ENCODE measurements around the gene GIGYF2.
"Not testable (repeated sequence)": the region's sequence is repeated elsewhere in the genome, so short reads cannot be mapped to it uniquely, and the experiment has no call there.

Gene GIGYF2

DNA sequence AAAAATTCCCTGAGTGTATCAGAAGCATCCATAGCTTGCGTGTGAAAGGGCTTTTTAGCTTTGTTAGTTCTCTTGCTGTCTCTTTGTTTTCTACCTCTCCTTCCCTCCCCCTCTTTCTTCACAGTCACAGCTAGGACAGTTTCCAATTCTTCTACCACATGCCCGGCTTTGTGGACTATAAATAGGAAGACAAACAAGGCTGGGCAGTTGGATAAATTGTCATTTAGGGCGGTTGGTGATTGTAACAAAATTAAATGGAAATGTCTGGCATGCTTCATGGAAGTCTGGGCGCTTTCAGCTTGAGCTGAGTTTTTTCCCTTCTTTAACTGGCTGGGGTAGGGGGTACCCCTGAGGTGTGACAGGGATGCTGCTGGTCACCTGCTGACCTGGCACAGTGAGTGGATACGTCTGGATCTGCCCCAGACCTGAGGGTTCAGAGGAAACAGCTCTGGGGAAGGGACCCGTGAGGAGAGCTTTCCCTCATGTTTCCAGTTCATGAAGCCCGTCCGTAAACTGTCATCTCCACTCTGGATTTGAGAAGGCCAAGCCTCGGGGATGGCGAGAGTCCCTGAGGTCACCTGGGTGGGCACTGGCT is 29.0 kb upstream of the GIGYF2 start:
- no peak overlapping the region for H3K27ac ChIP-seq (ENCODE audit: low read length)
- H3K4me3 ChIP-seq (ENCODE audit: low read depth in 1 of 2, low read length in 2 of 2), result no peak overlapping the region
- no peaks in the 10 kb centered on the region for H3K9me3 ChIP-seq (ENCODE audit: control insufficient read depth in 1 of 2, low read length in 2 of 2)
- no peaks in the 10 kb centered on the region for H3K36me3 ChIP-seq (ENCODE audit: control insufficient read depth in 1 of 2, insufficient read depth in 2 of 2, low read length in 2 of 2)
- H3K4me1 ChIP-seq (ENCODE audit: control insufficient read depth in 1 of 2, insufficient read depth in 2 of 2, low read length in 2 of 2), result peaks cover 0 to 5% of the 10 kb centered on the region in 2 donors
- no peaks in the 10 kb centered on the region for H3K27me3 ChIP-seq (ENCODE audit: low read depth, low read length)

DNA sequence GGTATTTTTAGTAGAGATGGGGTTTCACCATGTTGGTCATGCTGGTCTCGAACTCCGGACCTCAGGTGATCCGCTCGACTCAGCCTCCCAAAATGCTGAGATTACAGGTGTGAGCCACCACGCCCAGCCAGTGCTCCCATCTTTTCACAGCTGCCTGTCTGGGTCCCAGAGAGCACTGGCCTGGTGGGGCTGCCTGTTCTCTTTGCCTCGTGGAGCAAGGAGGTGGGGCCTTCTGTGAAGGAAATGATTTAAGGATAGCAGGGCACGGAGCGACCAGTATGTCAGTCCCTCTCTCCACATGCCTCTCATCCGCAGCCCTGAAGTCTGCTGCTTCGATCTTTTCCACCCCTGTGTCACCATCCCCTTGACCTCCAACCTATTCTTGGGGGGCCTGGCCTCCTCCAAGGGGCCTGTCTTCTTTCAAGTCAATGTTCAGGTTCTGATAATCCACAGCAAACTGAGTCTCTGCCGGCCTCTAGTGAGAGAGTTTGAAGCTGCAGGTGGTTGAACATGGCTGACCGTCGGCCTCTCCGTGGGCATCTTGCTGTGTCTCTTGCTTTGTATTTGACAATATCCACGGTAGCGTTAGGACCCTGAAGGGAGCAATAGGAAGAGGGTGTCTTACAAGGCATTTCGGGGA is 28.2 kb upstream of the GIGYF2 start:
- Histone ChIP-seq H3K4me3 (ENCODE audit: low read depth in 1 of 2, low read length in 2 of 2) (no peak overlapping the region), H3K4me1 (ENCODE audit: control insufficient read depth in 1 of 2, insufficient read depth in 2 of 2, low read length in 2 of 2) (peaks cover 0 to 5% of the 10 kb centered on the region in 2 donors), H3K36me3 (ENCODE audit: control insufficient read depth in 1 of 2, insufficient read depth in 2 of 2, low read length in 2 of 2) (no peaks in the 10 kb centered on the region), H3K27ac (ENCODE audit: low read length) (no peak overlapping the region), H3K9me3 (ENCODE audit: control insufficient read depth in 1 of 2, low read length in 2 of 2) (no peaks in the 10 kb centered on the region), H3K27me3 (ENCODE audit: low read depth, low read length) (no peaks in the 10 kb centered on the region)

DNA sequence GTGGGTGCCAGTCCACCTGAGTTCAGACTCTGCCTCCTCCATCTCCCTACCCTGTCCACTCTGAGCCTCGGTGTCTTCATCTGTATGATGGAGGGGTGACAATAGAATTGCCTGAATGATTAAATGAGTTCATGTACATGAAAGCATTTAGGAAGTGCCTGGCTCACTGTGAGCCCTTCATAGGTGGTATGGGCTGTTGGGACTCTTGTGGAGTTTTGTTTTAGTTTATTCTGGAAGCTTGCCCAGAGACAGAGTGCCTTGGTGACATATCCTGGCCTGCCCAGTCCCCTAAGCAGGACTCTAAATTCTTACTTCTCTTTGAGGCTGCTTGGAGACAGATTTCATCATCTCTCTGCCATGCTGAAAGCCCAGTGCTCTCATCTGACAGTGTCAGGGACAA is 24.5 kb upstream of the GIGYF2 start:
- Histone ChIP-seq H3K27me3 (ENCODE audit: low read depth, low read length) (no peaks in the 10 kb centered on the region), H3K4me1 (ENCODE audit: control insufficient read depth in 1 of 2, insufficient read depth in 2 of 2, low read length in 2 of 2) (peaks cover 0 to 5% of the 10 kb centered on the region in 2 donors), H3K27ac (ENCODE audit: low read length) (no peak overlapping the region), H3K4me3 (ENCODE audit: low read depth in 1 of 2, low read length in 2 of 2) (no peak overlapping the region), H3K9me3 (ENCODE audit: control insufficient read depth in 1 of 2, low read length in 2 of 2) (no peaks in the 10 kb centered on the region), H3K36me3 (ENCODE audit: control insufficient read depth in 1 of 2, insufficient read depth in 2 of 2, low read length in 2 of 2) (no peaks in the 10 kb centered on the region)

DNA sequence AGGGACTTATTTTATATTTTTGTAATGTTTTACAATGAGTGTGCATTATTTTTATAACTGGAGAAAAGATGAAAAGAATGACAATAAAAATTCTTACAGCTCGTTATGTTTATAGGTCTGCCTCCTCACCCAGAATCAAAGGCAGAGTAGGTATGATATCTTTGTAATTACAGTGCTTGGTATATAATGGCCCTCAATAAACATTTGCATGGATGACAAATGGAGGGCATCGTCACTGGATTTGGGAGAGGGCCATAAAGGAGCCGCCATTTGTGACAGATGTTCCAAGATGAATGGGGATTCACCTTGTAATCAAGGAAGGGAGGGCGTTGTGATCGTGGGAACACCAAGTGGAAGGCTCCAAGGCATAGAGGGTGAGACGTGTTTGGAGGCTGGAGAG is 22.6 kb upstream of the GIGYF2 start:
- H3K27me3 ChIP-seq (ENCODE audit: low read depth, low read length), result no peaks in the 10 kb centered on the region
- no peak overlapping the region for H3K4me3 ChIP-seq (ENCODE audit: low read depth in 1 of 2, low read length in 2 of 2)
- no peaks in the 10 kb centered on the region for H3K9me3 ChIP-seq (ENCODE audit: control insufficient read depth in 1 of 2, low read length in 2 of 2)
- no peak overlapping the region for H3K27ac ChIP-seq (ENCODE audit: low read length)
- H3K36me3 ChIP-seq (ENCODE audit: control insufficient read depth in 1 of 2, insufficient read depth in 2 of 2, low read length in 2 of 2), result no peaks in the 10 kb centered on the region
- no peaks in the 10 kb centered on the region for H3K4me1 ChIP-seq (ENCODE audit: control insufficient read depth in 1 of 2, insufficient read depth in 2 of 2, low read length in 2 of 2)

DNA sequence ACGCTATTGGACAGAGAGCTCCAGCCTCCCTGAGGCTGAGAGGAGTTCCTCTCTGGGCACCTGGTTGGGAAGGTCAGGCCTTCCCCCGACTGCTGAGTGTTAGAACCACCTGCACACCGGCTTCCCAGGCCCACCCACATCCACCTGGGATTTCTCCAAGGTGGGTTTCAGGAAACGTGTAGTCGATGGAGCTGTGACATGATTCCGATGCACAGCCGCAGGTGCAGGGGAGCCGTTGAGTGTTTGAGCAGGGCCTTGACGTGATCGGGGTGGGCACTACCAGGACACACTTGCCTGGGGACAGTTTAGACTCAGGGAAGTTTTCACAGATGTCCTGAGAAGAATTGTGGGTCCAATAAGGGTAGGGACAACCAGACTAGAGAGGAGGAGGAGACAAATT is 21.8 kb upstream of the GIGYF2 start:
- H3K27ac ChIP-seq (ENCODE audit: low read length), result no peak overlapping the region
- no peaks in the 10 kb centered on the region for H3K4me1 ChIP-seq (ENCODE audit: control insufficient read depth in 1 of 2, insufficient read depth in 2 of 2, low read length in 2 of 2)
- no peak overlapping the region for H3K4me3 ChIP-seq (ENCODE audit: low read depth in 1 of 2, low read length in 2 of 2)
- no peaks in the 10 kb centered on the region for H3K9me3 ChIP-seq (ENCODE audit: control insufficient read depth in 1 of 2, low read length in 2 of 2)
- no peaks in the 10 kb centered on the region for H3K27me3 ChIP-seq (ENCODE audit: low read depth, low read length)
- no peaks in the 10 kb centered on the region for H3K36me3 ChIP-seq (ENCODE audit: control insufficient read depth in 1 of 2, insufficient read depth in 2 of 2, low read length in 2 of 2)

DNA sequence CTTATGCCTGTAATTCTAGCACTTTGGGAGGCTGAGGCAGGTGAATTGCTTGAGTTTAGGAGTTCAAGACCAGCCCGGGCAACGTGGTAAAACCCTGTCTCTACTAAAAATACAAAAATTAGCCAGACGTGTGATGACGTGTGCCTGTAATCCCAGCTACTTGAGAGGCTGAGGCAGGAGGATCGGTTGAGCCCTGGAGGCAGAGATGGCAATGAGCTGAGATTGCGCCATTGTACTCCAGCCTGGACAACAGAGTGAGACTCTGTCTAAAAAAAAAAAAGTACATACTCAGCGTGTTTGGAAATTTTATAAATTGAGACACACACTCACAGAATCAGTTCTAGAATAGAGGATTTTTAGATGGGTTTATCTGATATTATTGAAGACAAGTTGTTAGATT is 17.1 kb upstream of the GIGYF2 start:
- Histone ChIP-seq H3K27ac (ENCODE audit: low read length) (no peak overlapping the region), H3K9me3 (ENCODE audit: control insufficient read depth in 1 of 2, low read length in 2 of 2) (no peaks in the 10 kb centered on the region), H3K27me3 (ENCODE audit: low read depth, low read length) (no peaks in the 10 kb centered on the region), H3K4me1 (ENCODE audit: control insufficient read depth in 1 of 2, insufficient read depth in 2 of 2, low read length in 2 of 2) (no peaks in the 10 kb centered on the region), H3K4me3 (ENCODE audit: low read depth in 1 of 2, low read length in 2 of 2) (no peak overlapping the region), H3K36me3 (ENCODE audit: control insufficient read depth in 1 of 2, insufficient read depth in 2 of 2, low read length in 2 of 2) (no peaks in the 10 kb centered on the region)

DNA sequence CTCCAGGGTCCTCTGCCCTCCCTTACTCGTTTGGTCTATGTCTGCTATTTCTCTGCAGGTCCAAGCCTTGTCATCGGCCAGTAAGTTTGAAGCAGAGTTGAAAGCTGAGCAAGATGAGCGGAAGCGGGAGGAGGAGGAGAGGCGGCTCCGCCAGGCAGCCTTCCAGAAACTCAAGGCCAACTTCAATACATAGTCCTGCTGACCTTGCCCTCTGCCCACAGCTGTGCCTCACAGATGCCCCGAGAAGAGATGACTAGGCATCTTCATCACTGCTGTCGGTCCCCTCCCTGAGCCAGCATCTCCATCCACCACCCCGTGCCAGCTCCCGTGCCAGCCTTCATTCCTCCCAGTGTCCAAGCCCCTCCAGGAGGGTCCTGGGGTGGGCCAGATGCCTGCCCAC is 15.6 kb upstream of the GIGYF2 start:
- H3K9me3 ChIP-seq (ENCODE audit: control insufficient read depth in 1 of 2, low read length in 2 of 2), result no peaks in the 10 kb centered on the region
- no peak overlapping the region for H3K27ac ChIP-seq (ENCODE audit: low read length)
- H3K4me1 ChIP-seq (ENCODE audit: control insufficient read depth in 1 of 2, insufficient read depth in 2 of 2, low read length in 2 of 2), result no peaks in the 10 kb centered on the region
- no peaks in the 10 kb centered on the region for H3K36me3 ChIP-seq (ENCODE audit: control insufficient read depth in 1 of 2, insufficient read depth in 2 of 2, low read length in 2 of 2)
- no peaks in the 10 kb centered on the region for H3K27me3 ChIP-seq (ENCODE audit: low read depth, low read length)
- H3K4me3 ChIP-seq (ENCODE audit: low read depth in 1 of 2, low read length in 2 of 2), result no peak overlapping the region

DNA sequence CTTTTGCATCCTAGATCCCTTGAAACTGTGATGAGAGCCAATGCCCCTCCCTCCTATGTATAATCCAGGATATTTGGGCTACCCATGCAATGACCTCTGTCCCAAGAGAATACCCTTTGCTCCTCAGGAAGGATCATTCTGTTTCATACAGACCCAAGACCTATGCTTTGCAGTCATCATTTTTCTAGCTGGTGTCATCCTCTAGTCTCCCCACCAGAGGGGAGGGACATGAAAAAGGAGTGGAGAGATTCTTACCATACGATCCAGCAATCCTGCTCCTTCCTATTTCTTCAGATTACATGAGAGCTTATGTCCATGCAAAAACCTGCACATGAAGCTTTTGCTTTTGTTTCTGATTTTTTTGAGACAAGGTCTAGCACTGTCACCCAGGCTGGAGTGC is 13.8 kb upstream of the GIGYF2 start:
- Histone ChIP-seq H3K4me3 (ENCODE audit: low read depth in 1 of 2, low read length in 2 of 2) (no peak overlapping the region), H3K4me1 (ENCODE audit: control insufficient read depth in 1 of 2, insufficient read depth in 2 of 2, low read length in 2 of 2) (no peaks in the 10 kb centered on the region), H3K9me3 (ENCODE audit: control insufficient read depth in 1 of 2, low read length in 2 of 2) (no peaks in the 10 kb centered on the region), H3K27ac (ENCODE audit: low read length) (no peak overlapping the region), H3K27me3 (ENCODE audit: low read depth, low read length) (no peaks in the 10 kb centered on the region), H3K36me3 (ENCODE audit: control insufficient read depth in 1 of 2, insufficient read depth in 2 of 2, low read length in 2 of 2) (no peaks in the 10 kb centered on the region)

DNA sequence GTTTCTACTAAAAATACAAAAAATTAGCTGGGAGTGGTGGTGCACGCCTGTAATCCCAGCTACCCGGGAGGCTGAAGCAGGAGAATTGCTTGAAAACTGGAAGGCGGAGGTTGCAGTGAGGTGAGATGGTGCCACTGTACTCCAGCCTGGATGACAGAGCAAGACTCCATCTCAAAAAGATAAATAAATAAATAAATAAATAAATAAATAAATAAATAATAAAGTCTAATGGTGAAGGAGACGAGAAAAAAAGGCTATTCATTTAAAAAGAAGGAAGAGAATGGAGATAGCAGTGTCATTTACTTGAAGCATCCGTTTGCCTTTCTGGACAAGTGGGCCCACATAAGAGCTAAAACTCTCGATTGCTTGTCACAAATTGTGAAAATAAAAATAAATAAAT is 11.7 kb upstream of the GIGYF2 start:
- not testable (repeated sequence) for H3K36me3 ChIP-seq (ENCODE audit: control insufficient read depth in 1 of 2, insufficient read depth in 2 of 2, low read length in 2 of 2); H3K27me3 ChIP-seq (ENCODE audit: low read depth, low read length); H3K9me3 ChIP-seq (ENCODE audit: control insufficient read depth in 1 of 2, low read length in 2 of 2); H3K4me1 ChIP-seq (ENCODE audit: control insufficient read depth in 1 of 2, insufficient read depth in 2 of 2, low read length in 2 of 2); H3K4me3 ChIP-seq (ENCODE audit: low read depth in 1 of 2, low read length in 2 of 2); H3K27ac ChIP-seq (ENCODE audit: low read length)

DNA sequence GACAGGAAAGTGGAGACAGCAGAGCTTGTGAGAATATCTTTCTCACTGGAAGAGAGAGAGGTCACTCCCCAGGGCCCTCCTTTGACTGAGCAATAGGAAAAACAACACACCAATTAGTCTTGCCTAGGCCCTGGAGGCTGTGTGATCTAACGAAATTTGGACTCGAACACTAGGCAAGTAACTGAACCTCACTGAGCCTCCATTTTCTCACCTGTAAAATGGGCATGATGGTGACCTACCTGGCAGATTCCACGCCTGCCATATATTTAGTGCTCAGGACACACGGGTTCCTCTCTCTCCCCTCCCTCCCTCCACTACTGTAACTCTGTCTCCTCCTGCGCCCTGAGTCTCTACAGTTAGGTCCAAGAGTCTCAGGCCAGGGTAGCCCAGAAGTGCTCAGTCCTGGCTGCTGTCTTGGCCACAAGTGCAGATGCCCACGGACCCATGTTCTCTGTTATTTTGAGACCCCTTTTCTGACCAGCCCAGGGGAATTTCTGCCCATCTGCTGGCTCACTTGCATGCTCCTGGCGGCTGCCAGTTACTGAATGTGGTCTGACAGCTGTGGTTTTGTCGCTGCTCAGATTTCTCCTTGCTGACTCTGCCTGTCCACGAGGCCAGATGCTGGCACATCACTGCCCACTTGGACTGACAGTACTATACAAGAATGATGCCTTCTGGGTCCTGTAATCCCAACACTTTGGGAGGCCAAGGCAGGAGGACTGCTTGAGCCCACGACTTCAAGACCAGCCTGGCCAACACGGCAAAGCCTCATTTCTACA is 9.6 kb upstream of the GIGYF2 start:
- Histone ChIP-seq H3K4me1 (ENCODE audit: control insufficient read depth in 1 of 2, insufficient read depth in 2 of 2, low read length in 2 of 2) (peaks cover 0 to 4% of the 10 kb centered on the region in 2 donors), H3K4me3 (ENCODE audit: low read depth in 1 of 2, low read length in 2 of 2) (no peak overlapping the region), H3K36me3 (ENCODE audit: control insufficient read depth in 1 of 2, insufficient read depth in 2 of 2, low read length in 2 of 2) (no peaks in the 10 kb centered on the region), H3K27me3 (ENCODE audit: low read depth, low read length) (no peaks in the 10 kb centered on the region), H3K9me3 (ENCODE audit: control insufficient read depth in 1 of 2, low read length in 2 of 2) (peaks cover 0 to 3% of the 10 kb centered on the region in 2 donors), H3K27ac (ENCODE audit: low read length) (no peak overlapping the region)

DNA sequence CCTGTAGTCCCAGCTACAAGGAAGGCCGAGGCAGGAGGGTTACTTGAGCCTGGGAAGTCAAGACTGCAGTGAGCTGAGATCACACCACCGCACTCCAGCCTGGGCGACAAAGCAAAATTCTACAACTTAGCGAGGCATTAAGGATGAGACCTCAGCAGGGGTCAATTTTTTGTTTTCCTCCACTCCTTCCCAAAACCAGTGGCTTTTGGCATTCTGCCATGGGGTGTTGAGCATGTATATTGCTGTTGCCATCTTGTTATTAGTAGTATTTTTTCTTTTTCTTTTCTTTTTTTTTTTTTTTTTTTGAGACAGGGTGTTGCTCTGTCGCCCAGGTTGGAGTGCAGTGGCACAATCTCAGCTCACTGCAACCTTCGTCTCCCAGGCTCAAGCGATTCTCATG is 8.9 kb upstream of the GIGYF2 start:
- Histone ChIP-seq H3K27me3 (ENCODE audit: low read depth, low read length) (no peaks in the 10 kb centered on the region), H3K27ac (ENCODE audit: low read length) (no peak overlapping the region), H3K4me1 (ENCODE audit: control insufficient read depth in 1 of 2, insufficient read depth in 2 of 2, low read length in 2 of 2) (peaks cover 0 to 4% of the 10 kb centered on the region in 2 donors), H3K9me3 (ENCODE audit: control insufficient read depth in 1 of 2, low read length in 2 of 2) (peaks cover 0 to 3% of the 10 kb centered on the region in 2 donors), H3K36me3 (ENCODE audit: control insufficient read depth in 1 of 2, insufficient read depth in 2 of 2, low read length in 2 of 2) (no peaks in the 10 kb centered on the region), H3K4me3 (ENCODE audit: low read depth in 1 of 2, low read length in 2 of 2) (no peak overlapping the region)

All from muscle layer of duodenum (tissue), 2 donors.